ENCODE results near the gene ARHGAP32.

The ARHGAP32 gene

GRCh38 chr11:129192150-129192549 is at the start of gene ARHGAP32:
ARHGAP32 (minus strand) TSS chr11:129192325; CDS start chr11:129192198, 127 bp downstream.
- no peak for DNase-seq (ENCODE audit: low spot score)

GRCh38 chr11:129239207-129239606 is 47.1 kb upstream of the ARHGAP32 start:
- DNase-seq (ENCODE audit: low spot score), result no peak

- DNase-seq (ENCODE audit: low spot score), result no peak
Measured at GRCh38 chr11:129237880-129238638, 45.9 kb upstream of the ARHGAP32 start.

- no peak for DNase-seq (ENCODE audit: low spot score)
Measured at GRCh38 chr11:129237456-129237855, 45.3 kb upstream of the ARHGAP32 start.

- DNase-seq (ENCODE audit: low spot score), result no peak
Measured at GRCh38 chr11:129236850-129237249, 44.7 kb upstream of the ARHGAP32 start.

- DNase-seq (ENCODE audit: low spot score), result no peak
Measured at GRCh38 chr11:129234978-129235377, 42.9 kb upstream of the ARHGAP32 start.

- no peak for DNase-seq (ENCODE audit: low spot score)
Measured at GRCh38 chr11:129230006-129230405, 37.9 kb upstream of the ARHGAP32 start.

- DNase-seq (ENCODE audit: low spot score), result no peak
Measured at GRCh38 chr11:129226207-129226798, 34.2 kb upstream of the ARHGAP32 start.

GRCh38 chr11:129225190-129225589 is 33.1 kb upstream of the ARHGAP32 start:
- no peak for DNase-seq (ENCODE audit: low spot score)

- DNase-seq (ENCODE audit: low spot score), result no peak
Measured at GRCh38 chr11:129224538-129224937, 32.4 kb upstream of the ARHGAP32 start.

GRCh38 chr11:129223701-129224149 is 31.6 kb upstream of the ARHGAP32 start:
- DNase-seq (ENCODE audit: low spot score), result no peak

- no peak for DNase-seq (ENCODE audit: low spot score)
Measured at GRCh38 chr11:129223260-129223659, 31.1 kb upstream of the ARHGAP32 start.

GRCh38 chr11:129222158-129222557 is 30.0 kb upstream of the ARHGAP32 start:
- no peak for DNase-seq (ENCODE audit: low spot score)

- no peak for DNase-seq (ENCODE audit: low spot score)
Measured at GRCh38 chr11:129215506-129216245, 23.6 kb upstream of the ARHGAP32 start.

- no peak for DNase-seq (ENCODE audit: low spot score)
Measured at GRCh38 chr11:129214710-129215295, 22.7 kb upstream of the ARHGAP32 start.

GRCh38 chr11:129213261-129213660 is 21.1 kb upstream of the ARHGAP32 start:
- no peak for DNase-seq (ENCODE audit: low spot score)

GRCh38 chr11:129211397-129211796 is 19.3 kb upstream of the ARHGAP32 start:
- DNase-seq (ENCODE audit: low spot score), result no peak

GRCh38 chr11:129210831-129211181 is 18.7 kb upstream of the ARHGAP32 start:
- no peak for DNase-seq (ENCODE audit: low spot score)

GRCh38 chr11:129209891-129210830 is 18.0 kb upstream of the ARHGAP32 start:
- no peak for DNase-seq (ENCODE audit: low spot score)

- DNase-seq (ENCODE audit: low spot score), result no peak
Measured at GRCh38 chr11:129208863-129209262, 16.7 kb upstream of the ARHGAP32 start.

GRCh38 chr11:129204150-129204838 is 12.2 kb upstream of the ARHGAP32 start:
- no peak for DNase-seq (ENCODE audit: low spot score)
